ENCODE results near the gene LARP4. TPM values are rescaled to one million over a fixed set of nuclear protein-coding genes. Genes with fewer than 3 reads are reported as not detected.

Gene LARP4
- total RNA-seq, 1 donor from 2014 or later, result 88.4 TPM

DNA sequence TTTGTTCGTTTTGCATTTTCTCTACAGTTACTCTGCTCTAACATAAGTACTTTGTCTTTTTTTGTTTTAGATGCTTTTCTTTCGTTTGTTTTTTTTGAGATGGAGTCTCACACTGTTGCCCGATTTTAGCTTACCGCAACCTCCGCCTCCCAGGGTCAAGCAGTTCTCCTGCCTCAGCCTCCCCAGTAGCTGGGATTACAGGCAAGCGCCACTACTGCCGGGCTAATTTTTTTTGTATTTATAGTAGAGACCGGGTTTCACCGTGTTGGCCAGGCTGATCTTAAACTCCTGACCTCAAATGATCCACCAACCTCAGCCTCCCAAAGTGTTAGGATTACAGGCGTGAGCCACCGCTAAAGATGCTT is 106.8 kb downstream of the LARP4 start:
- no peak overlapping the region for H2AFZ ChIP-seq (replicated peaks)
- H3K36me3 Mint-ChIP-seq, result no peaks in the 10 kb centered on the region
- no peaks in the 10 kb centered on the region for H3K27me3 Mint-ChIP-seq (ENCODE audit: insufficient read depth, low read depth)
- H3K79me2 ChIP-seq (ENCODE audit: low read depth), result peaks cover 73% of the 10 kb centered on the region
- peaks cover 12% of the 10 kb centered on the region for H3K4me1 ChIP-seq
- H4K20me1 ChIP-seq (ENCODE audit: low read depth), result peaks cover 29% of the 10 kb centered on the region
- H3F3A ChIP-seq (ENCODE audit: low read depth), result no peaks in the 10 kb centered on the region
- DNase-seq (ENCODE audit: low spot score), result no peak
- no peak overlapping the region for H3K27ac Mint-ChIP-seq
- H3K4me1 Mint-ChIP-seq, result peaks cover 26% of the 10 kb centered on the region
- H3K9ac ChIP-seq, result no peak overlapping the region
- H3K36me3 ChIP-seq, result no peaks in the 10 kb centered on the region
- no peak for TF ChIP-seq EZH2phosphoT487 (IDR thresholded peaks at IDR 0.05)
- TF ChIP-seq, protein P1, sequence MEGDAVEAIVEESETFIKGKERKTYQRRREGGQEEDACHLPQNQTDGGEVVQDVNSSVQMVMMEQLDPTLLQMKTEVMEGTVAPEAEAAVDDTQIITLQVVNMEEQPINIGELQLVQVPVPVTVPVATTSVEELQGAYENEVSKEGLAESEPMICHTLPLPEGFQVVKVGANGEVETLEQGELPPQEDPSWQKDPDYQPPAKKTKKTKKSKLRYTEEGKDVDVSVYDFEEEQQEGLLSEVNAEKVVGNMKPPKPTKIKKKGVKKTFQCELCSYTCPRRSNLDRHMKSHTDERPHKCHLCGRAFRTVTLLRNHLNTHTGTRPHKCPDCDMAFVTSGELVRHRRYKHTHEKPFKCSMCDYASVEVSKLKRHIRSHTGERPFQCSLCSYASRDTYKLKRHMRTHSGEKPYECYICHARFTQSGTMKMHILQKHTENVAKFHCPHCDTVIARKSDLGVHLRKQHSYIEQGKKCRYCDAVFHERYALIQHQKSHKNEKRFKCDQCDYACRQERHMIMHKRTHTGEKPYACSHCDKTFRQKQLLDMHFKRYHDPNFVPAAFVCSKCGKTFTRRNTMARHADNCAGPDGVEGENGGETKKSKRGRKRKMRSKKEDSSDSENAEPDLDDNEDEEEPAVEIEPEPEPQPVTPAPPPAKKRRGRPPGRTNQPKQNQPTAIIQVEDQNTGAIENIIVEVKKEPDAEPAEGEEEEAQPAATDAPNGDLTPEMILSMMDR (IDR thresholded peaks at IDR 0.05), result no peak
- TF ChIP-seq EZH2 (IDR thresholded peaks at IDR 0.05), result no peak
- H3K27me3 ChIP-seq, result no peaks in the 10 kb centered on the region
- H3K4me2 ChIP-seq, result peak overlapping the region; percentile 83
- H3K9me3 ChIP-seq (ENCODE audit: low read depth), result no peaks in the 10 kb centered on the region
- no peak overlapping the region for H3K4me3 ChIP-seq
- H3K27ac ChIP-seq, result no peak overlapping the region
- no peaks in the 10 kb centered on the region for H3K9me3 Mint-ChIP-seq
- no peak overlapping the region for H3K4me3 Mint-ChIP-seq

DNA sequence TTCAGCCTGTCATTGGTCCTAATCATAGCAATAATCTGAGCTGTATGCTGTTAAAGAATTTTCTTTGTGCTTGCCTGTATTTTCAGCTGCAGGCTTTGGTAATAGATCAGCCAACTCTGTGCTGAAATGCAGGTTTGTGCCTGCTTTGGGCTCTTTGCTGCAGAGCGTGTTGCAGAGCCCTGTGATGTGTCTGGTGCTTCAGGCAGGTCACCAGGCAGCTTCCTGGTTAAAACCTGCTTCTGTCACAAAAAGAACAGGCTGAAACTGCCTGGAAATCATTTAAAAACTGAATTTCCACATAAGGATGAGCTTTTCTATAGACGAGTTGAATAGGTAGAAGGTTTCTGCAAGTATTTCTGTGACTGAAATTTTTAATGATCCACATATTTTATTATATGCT is 107.2 kb downstream of the LARP4 start:
- DNase-seq (ENCODE audit: low spot score), result no peak
- Mint-ChIP-seq H3K9me3 (no peaks in the 10 kb centered on the region), H3K27ac (no peak overlapping the region), H3K36me3 (no peaks in the 10 kb centered on the region), H3K27me3 (ENCODE audit: insufficient read depth, low read depth) (no peaks in the 10 kb centered on the region), H3K4me1 (peaks cover 26% of the 10 kb centered on the region), H3K4me3 (peak overlapping the region; percentile 46)
- Histone ChIP-seq H3K27ac (no peak overlapping the region), H2AFZ (replicated peaks) (no peak overlapping the region), H3K9me3 (ENCODE audit: low read depth) (no peaks in the 10 kb centered on the region), H3K9ac (no peak overlapping the region), H3F3A (ENCODE audit: low read depth) (no peaks in the 10 kb centered on the region), H3K4me3 (no peak overlapping the region), H3K79me2 (ENCODE audit: low read depth) (peaks cover 78% of the 10 kb centered on the region), H3K4me2 (peak overlapping the region; percentile 25), H3K4me1 (peaks cover 12% of the 10 kb centered on the region), H4K20me1 (ENCODE audit: low read depth) (peaks cover 29% of the 10 kb centered on the region), H3K36me3 (no peaks in the 10 kb centered on the region), H3K27me3 (no peaks in the 10 kb centered on the region)
- TF ChIP-seq EZH2 (IDR thresholded peaks at IDR 0.05) (no peak), EZH2phosphoT487 (IDR thresholded peaks at IDR 0.05) (no peak)
- TF ChIP-seq, protein P1 (IDR thresholded peaks at IDR 0.05), result no peak

DNA sequence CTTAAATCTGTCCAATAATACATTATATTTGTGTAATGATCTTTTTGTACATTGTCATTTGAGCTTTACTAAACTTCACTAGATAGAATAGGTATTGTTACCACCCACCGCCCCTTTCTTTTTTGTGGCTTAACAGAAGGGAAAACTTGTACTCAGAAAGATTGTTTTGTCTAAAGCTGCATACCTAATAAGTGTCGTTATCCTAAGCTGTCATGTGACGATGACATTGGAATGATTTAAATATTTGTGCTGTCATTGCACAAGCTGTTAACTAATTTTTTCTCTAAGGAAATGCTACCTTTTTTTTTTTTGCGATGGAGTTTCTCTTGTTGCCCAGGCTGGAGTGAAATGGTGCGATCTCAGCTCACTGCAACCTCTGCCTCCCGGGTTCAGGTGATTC is 107.7 kb downstream of the LARP4 start:
- Mint-ChIP-seq H3K36me3 (no peaks in the 10 kb centered on the region), H3K9me3 (no peaks in the 10 kb centered on the region)
- no peak overlapping the region for H3K4me3 ChIP-seq

More for the DNA sequence above, 107.7 kb downstream of the LARP4 start:
- Histone ChIP-seq H3F3A (ENCODE audit: low read depth) (no peaks in the 10 kb centered on the region), H2AFZ (replicated peaks) (no peak overlapping the region), H3K27me3 (no peaks in the 10 kb centered on the region), H4K20me1 (ENCODE audit: low read depth) (peaks cover 29% of the 10 kb centered on the region), H3K4me2 (no peak overlapping the region), H3K27ac (no peak overlapping the region), H3K9me3 (ENCODE audit: low read depth) (no peaks in the 10 kb centered on the region), H3K9ac (no peak overlapping the region), H3K36me3 (no peaks in the 10 kb centered on the region), H3K4me1 (peaks cover 12% of the 10 kb centered on the region), H3K79me2 (ENCODE audit: low read depth) (peaks cover 82% of the 10 kb centered on the region)
- peaks cover 26% of the 10 kb centered on the region for H3K4me1 Mint-ChIP-seq
- no peak overlapping the region for H3K4me3 Mint-ChIP-seq
- TF ChIP-seq EZH2 (IDR thresholded peaks at IDR 0.05) (no peak), EZH2phosphoT487 (IDR thresholded peaks at IDR 0.05) (no peak)
- TF ChIP-seq, protein P1 (IDR thresholded peaks at IDR 0.05), result no peak
- DNase-seq (ENCODE audit: low spot score), result no peak
- no peak overlapping the region for H3K27ac Mint-ChIP-seq
- H3K27me3 Mint-ChIP-seq (ENCODE audit: insufficient read depth, low read depth), result no peaks in the 10 kb centered on the region

Data from neural progenitor cell (in vitro differentiated cells).